Activated T-cell treated with anti-CD3 and anti-CD28 coated beads for 1 hour (primary cell): ENCODE results near the gene SRSF12.
"Not testable (repeated sequence)": the region's sequence is repeated elsewhere in the genome, so short reads cannot be mapped to it uniquely, and the experiment has no call there.

Experiments used
- DNase-seq: peaks from one replicate; pipeline ENCODE4 v3.0.0-alpha.2; 2020; ENCODE audit warnings: low read depth

SRSF12 gene

GRCh38 chr6:89071036-89071435, 46.8 kb downstream of the SRSF12 start:
- no peak for DNase-seq

GRCh38 chr6:89069536-89070163, 48.2 kb downstream of the SRSF12 start:
- DNase-seq = no peak

- DNase-seq = no peak
Measured at GRCh38 chr6:89068695-89069094, 49.2 kb downstream of the SRSF12 start.

GRCh38 chr6:89067796-89068195, 50.1 kb downstream of the SRSF12 start:
- DNase-seq = no peak

GRCh38 chr6:89066940-89067646, 50.8 kb downstream of the SRSF12 start:
- no peak for DNase-seq

- DNase-seq = not testable (repeated sequence)
Measured at GRCh38 chr6:89066121-89066520, 51.8 kb downstream of the SRSF12 start.

GRCh38 chr6:89064931-89065330, 52.9 kb downstream of the SRSF12 start:
- DNase-seq = not testable (repeated sequence)

- DNase-seq = no peak
Measured at GRCh38 chr6:89063881-89064280, 54.0 kb downstream of the SRSF12 start.

- DNase-seq = no peak
Measured at GRCh38 chr6:89059227-89059626, 58.6 kb downstream of the SRSF12 start.

- DNase-seq = no peak
Measured at GRCh38 chr6:89058627-89059026, 59.2 kb downstream of the SRSF12 start.

- no peak for DNase-seq
Measured at GRCh38 chr6:89057759-89058158, 60.1 kb downstream of the SRSF12 start.

- DNase-seq = no peak
Measured at GRCh38 chr6:89054208-89054607, 63.7 kb downstream of the SRSF12 start.

- DNase-seq = no peak
Measured at GRCh38 chr6:89051676-89052075, 66.2 kb downstream of the SRSF12 start.

GRCh38 chr6:89050697-89051096, 67.2 kb downstream of the SRSF12 start:
- no peak for DNase-seq

- DNase-seq = no peak
Measured at GRCh38 chr6:89050155-89050554, 67.7 kb downstream of the SRSF12 start.

- no peak for DNase-seq
Measured at GRCh38 chr6:89048985-89049384, 68.9 kb downstream of the SRSF12 start.

- DNase-seq = no peak
Measured at GRCh38 chr6:89048288-89048923, 69.5 kb downstream of the SRSF12 start.

- no peak for DNase-seq
Measured at GRCh38 chr6:89047473-89047872, 70.4 kb downstream of the SRSF12 start.
